ENCODE data around the gene UBIAD1.

Gene UBIAD1

GRCh38 chr1:11286735-11287410 is 13.9 kb downstream of the UBIAD1 start:
- peaks cover 3% of the 10 kb centered on the region for H3K4me1 ChIP-seq (ENCODE audit: low read length)
- no peak overlapping the region for H3K4me3 ChIP-seq (ENCODE audit: low read length)
- no peaks in the 10 kb centered on the region for H3K9me3 ChIP-seq (ENCODE audit: insufficient read depth, low read length)
- no peaks in the 10 kb centered on the region for H4K20me1 ChIP-seq (ENCODE audit: insufficient read depth, low read length)
- H3K79me2 ChIP-seq (ENCODE audit: low read length), result peaks cover 24% of the 10 kb centered on the region
- TF ChIP-seq EZH2phosphoT487 (IDR thresholded peaks at IDR 0.05; ENCODE audit: low read depth) (no peak), CTCF (IDR thresholded peaks at IDR 0.05; ENCODE audit: low read depth, low read length) (no peak)
- no peak overlapping the region for H2AFZ ChIP-seq (ENCODE audit: low read depth, low read length)
- H3K9ac ChIP-seq (ENCODE audit: low read length), result no peak overlapping the region
- peaks cover 13% of the 10 kb centered on the region for H3K36me3 ChIP-seq (replicated peaks; ENCODE audit: low read depth, low read length)
- H3K4me2 ChIP-seq (ENCODE audit: low read length), result no peak overlapping the region
- H3K27ac ChIP-seq (ENCODE audit: low read length), result no peak overlapping the region
- H3K27me3 ChIP-seq (ENCODE audit: low read depth, low read length), result no peaks in the 10 kb centered on the region

GRCh38 chr1:11289064-11289463 is 16.1 kb downstream of the UBIAD1 start:
- Histone ChIP-seq H3K9me3 (ENCODE audit: insufficient read depth, low read length) (no peaks in the 10 kb centered on the region), H4K20me1 (ENCODE audit: insufficient read depth, low read length) (no peaks in the 10 kb centered on the region), H3K4me2 (ENCODE audit: low read length) (no peak overlapping the region), H3K36me3 (replicated peaks; ENCODE audit: low read depth, low read length) (peaks cover 6% of the 10 kb centered on the region), H3K4me1 (ENCODE audit: low read length) (no peaks in the 10 kb centered on the region), H3K27ac (ENCODE audit: low read length) (no peak overlapping the region), H3K79me2 (ENCODE audit: low read length) (peaks cover 5% of the 10 kb centered on the region), H3K9ac (ENCODE audit: low read length) (no peak overlapping the region), H3K4me3 (ENCODE audit: low read length) (no peak overlapping the region), H2AFZ (ENCODE audit: low read depth, low read length) (no peak overlapping the region), H3K27me3 (ENCODE audit: low read depth, low read length) (no peaks in the 10 kb centered on the region)
- TF ChIP-seq EZH2phosphoT487 (IDR thresholded peaks at IDR 0.05; ENCODE audit: low read depth) (no peak), CTCF (IDR thresholded peaks at IDR 0.05; ENCODE audit: low read depth, low read length) (no peak)

GRCh38 chr1:11291049-11291448 is 18.1 kb downstream of the UBIAD1 start:
- Histone ChIP-seq H3K4me2 (ENCODE audit: low read length) (no peak overlapping the region), H3K27ac (ENCODE audit: low read length) (no peak overlapping the region), H4K20me1 (ENCODE audit: insufficient read depth, low read length) (no peaks in the 10 kb centered on the region), H3K79me2 (ENCODE audit: low read length) (no peaks in the 10 kb centered on the region), H3K4me1 (ENCODE audit: low read length) (no peaks in the 10 kb centered on the region), H3K4me3 (ENCODE audit: low read length) (no peak overlapping the region), H3K9me3 (ENCODE audit: insufficient read depth, low read length) (no peaks in the 10 kb centered on the region), H3K36me3 (replicated peaks; ENCODE audit: low read depth, low read length) (peaks cover 6% of the 10 kb centered on the region), H3K9ac (ENCODE audit: low read length) (no peak overlapping the region), H3K27me3 (ENCODE audit: low read depth, low read length) (no peaks in the 10 kb centered on the region), H2AFZ (ENCODE audit: low read depth, low read length) (no peak overlapping the region)
- TF ChIP-seq EZH2phosphoT487 (IDR thresholded peaks at IDR 0.05; ENCODE audit: low read depth), result no peak
- TF ChIP-seq CTCF (IDR thresholded peaks at IDR 0.05; ENCODE audit: low read depth, low read length), result no peak

- H3K4me3 ChIP-seq (ENCODE audit: low read length), result no peak overlapping the region
- H3K27ac ChIP-seq (ENCODE audit: low read length), result no peak overlapping the region
- H3K36me3 ChIP-seq (replicated peaks; ENCODE audit: low read depth, low read length), result no peaks in the 10 kb centered on the region
- H4K20me1 ChIP-seq (ENCODE audit: insufficient read depth, low read length), result no peaks in the 10 kb centered on the region
- H3K9me3 ChIP-seq (ENCODE audit: insufficient read depth, low read length), result no peaks in the 10 kb centered on the region
- H3K27me3 ChIP-seq (ENCODE audit: low read depth, low read length), result no peaks in the 10 kb centered on the region
- no peak overlapping the region for H2AFZ ChIP-seq (ENCODE audit: low read depth, low read length)
- TF ChIP-seq CTCF (IDR thresholded peaks at IDR 0.05; ENCODE audit: low read depth, low read length) (no peak), EZH2phosphoT487 (IDR thresholded peaks at IDR 0.05; ENCODE audit: low read depth) (no peak)
- no peak overlapping the region for H3K4me2 ChIP-seq (ENCODE audit: low read length)
- no peaks in the 10 kb centered on the region for H3K4me1 ChIP-seq (ENCODE audit: low read length)
- no peak overlapping the region for H3K9ac ChIP-seq (ENCODE audit: low read length)
- no peaks in the 10 kb centered on the region for H3K79me2 ChIP-seq (ENCODE audit: low read length)
Observed at GRCh38 chr1:11293856-11294255, 20.9 kb downstream of the UBIAD1 start.

Data from OCI-LY3 (cell line).